Left lung (tissue), 10 donors: ENCODE results near the gene AUTS2. TPM values are rescaled to one million over a fixed set of nuclear protein-coding genes. Genes with fewer than 3 reads are reported as not detected.

ENCODE experiments used
- ATAC-seq: fragments of 200-7000 bp; cut with Tn5 transposase; one replicate; pipeline ENCODE4 v1.9.1; 2020; ENCODE audit warnings: moderate library complexity
- DNase-seq, 4 donors: peaks; one replicate each; pipeline ENCODE4 v3.0.0-alpha.2; 2013 to 2020
- H3K27ac ChIP-seq, 2 donors: fragments of 200-600 bp; sonication (generic) in 1 of 2; one replicate each; pipeline versions ENCODE4 v1.5.0 to v1.8.0; 2020 to 2021
- H3K27me3 ChIP-seq, 2 donors: fragments of 200-600 bp; sonication (generic) in 1 of 2; one replicate each; pipeline versions ENCODE4 v1.5.0 to v1.8.0; 2020 to 2021
- H3K36me3 ChIP-seq, 2 donors: fragments of 200-600 bp; sonication (generic) in 1 of 2; one replicate each; pipeline versions ENCODE4 v1.5.0 to v1.8.0; 2020 to 2021
- H3K4me1 ChIP-seq, 2 donors: fragments of 200-600 bp; one replicate each; pipeline ENCODE4 v1.8.0; 2021
- H3K4me3 ChIP-seq, 2 donors: fragments of 200-600 bp; sonication (generic) in 1 of 2; one replicate each; pipeline versions ENCODE4 v1.5.0 to v1.8.0; 2020 to 2021; ENCODE audit warnings: mild to moderate bottlenecking in 1 of 2
- H3K9me3 ChIP-seq, 2 donors: fragments of 200-600 bp; sonication (generic) in 1 of 2; one replicate each; pipeline versions ENCODE4 v1.5.0 to v1.8.0; 2020 to 2021
- CTCF ChIP-seq, 2 donors: fragments of 200-600 bp; sonication (generic) in 1 of 2; IDR thresholded peaks; one replicate each; pipeline versions ENCODE4 v1.5.0 to v1.8.0; 2021; ENCODE audit warnings: antibody characterized with exemption in 2 of 2
- intact Hi-C, 2 donors: fragments of 100-400 bp; cut with DNase I; formaldehyde crosslinking; loops; one replicate each; pipeline versions ENCODE4 v1.11.2 to v1.14.2; 2022
- polyA plus RNA-seq, 6 donors: library from polyadenylated mRNA; unstranded; fragments of 120-200 nt; gene quantifications; one replicate each; pipeline ENCODE4 v1.2.1, GENCODE V29; 2013; ENCODE audit not compliant: insufficient read length in 6 of 6
- total RNA-seq, 2 donors: library from RNA; stranded (reverse); fragmentation: NEBNext Ultra II Directional; extraction: Animal tissue kit (Norgen Biotek cat#: 25700); gene quantifications; one replicate each; pipeline ENCODE4 v1.2.1, GENCODE V29; 2021
- donor health status: DM: no; HTN: yes; CAD: no.
- donor health status: DM: no; HTN: no; CAD: no.

AUTS2 gene
- total and polyA plus RNA-seq, 8 donors, result 40.4 to 119 (median 103) TPM

GRCh38 chr7:69927461-69927860 is 329.2 kb downstream of the AUTS2 start:
- Histone ChIP-seq H3K4me1 (no peaks in the 10 kb centered on the region), H3K27me3 (no peaks in the 10 kb centered on the region), H3K4me3 (no peak overlapping the region), H3K9me3 (peaks cover 0 to 5% of the 10 kb centered on the region in 2 donors), H3K36me3 (no peaks in the 10 kb centered on the region), H3K27ac (no peak overlapping the region)
- no peak for TF ChIP-seq CTCF (IDR thresholded peaks at IDR 0.05)
- ATAC-seq (no peak), DNase-seq (peak in 1 of 4 donors; percentile 67)
- intact Hi-C loops, result no loop called here

DNA sequence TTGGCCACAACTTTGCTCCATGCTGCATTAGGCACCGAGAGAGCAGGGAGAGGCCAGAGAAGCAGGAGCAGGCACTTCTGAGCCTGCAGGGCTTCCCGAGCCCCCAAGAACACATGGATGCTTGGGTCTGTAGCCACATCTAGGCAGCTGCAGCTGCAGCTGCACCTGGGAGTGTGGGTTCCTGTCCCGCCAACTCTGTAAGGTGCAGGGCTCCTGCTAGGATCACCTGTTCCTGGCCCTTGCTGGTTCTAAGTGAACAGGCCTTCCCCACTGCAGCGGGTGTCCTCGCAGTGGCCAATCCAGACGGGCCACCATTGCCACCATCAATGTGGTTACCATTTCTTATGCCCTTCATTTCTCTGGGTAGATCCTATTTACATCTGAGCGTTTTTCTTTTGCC is 330.3 kb downstream of the AUTS2 start:
- no peak overlapping the region for H3K4me3 ChIP-seq
- H3K27ac ChIP-seq, result no peak overlapping the region
- H3K9me3 ChIP-seq, result peaks cover 0 to 5% of the 10 kb centered on the region in 2 donors
- no peaks in the 10 kb centered on the region for H3K27me3 ChIP-seq
- no peaks in the 10 kb centered on the region for H3K4me1 ChIP-seq
- H3K36me3 ChIP-seq, result no peaks in the 10 kb centered on the region
- TF ChIP-seq CTCF (IDR thresholded peaks at IDR 0.05), result no peak
- ATAC-seq (no peak), DNase-seq (peak in 1 of 4 donors; percentile 56)
- intact Hi-C loops, result no loop called here

DNA sequence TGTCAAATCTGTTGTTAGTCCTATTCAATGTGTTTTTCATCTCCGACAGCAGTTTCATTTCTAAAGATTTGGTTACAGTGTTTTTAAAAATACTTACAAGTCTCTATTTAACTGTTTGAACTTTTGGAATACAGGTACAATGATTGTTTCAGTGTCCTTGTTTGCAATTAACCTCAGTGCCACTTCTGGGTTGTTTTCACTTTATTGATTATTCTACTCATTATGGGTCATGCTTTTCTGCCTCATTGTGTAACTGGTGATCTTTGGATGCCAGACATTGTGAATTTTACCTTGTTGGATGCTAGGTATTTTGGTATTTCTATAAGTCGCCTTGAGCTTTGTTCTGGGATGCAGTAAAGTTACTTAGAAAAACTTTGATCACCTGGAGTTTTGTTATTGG is 331.3 kb downstream of the AUTS2 start:
- no peak for TF ChIP-seq CTCF (IDR thresholded peaks at IDR 0.05)
- no peak for DNase-seq

DNA sequence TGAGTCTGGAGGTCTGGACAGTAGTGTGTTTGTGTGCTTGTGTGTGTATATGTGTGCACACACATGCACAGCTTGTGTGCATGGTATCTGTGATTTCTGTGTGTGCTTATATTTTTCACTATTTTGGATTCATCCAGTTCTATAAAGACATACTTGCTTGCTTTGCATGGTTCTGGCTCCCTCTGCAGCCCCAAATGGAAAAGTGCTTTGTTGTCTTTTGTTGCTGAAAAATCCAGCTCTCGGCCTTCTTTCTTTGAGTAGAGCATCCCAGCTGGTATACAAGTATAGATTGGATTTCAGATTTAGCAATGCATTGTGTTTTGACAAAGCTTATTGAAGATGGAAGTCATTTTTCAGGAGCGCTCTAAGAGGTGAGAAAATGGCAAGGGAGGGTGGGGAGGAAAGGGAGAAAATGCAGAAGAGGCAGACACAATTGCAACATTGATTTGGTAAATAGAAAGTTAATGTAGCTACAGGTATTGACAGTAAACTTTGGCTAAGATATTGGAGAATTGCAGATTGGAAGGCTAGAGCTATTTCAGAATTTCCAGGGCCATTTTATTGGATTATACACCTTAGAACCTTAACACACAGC is 333.9 kb downstream of the AUTS2 start:
- Histone ChIP-seq H3K4me3 (no peak overlapping the region), H3K9me3 (peaks cover 0 to 5% of the 10 kb centered on the region in 2 donors), H3K27me3 (no peaks in the 10 kb centered on the region), H3K27ac (no peak overlapping the region), H3K4me1 (no peaks in the 10 kb centered on the region), H3K36me3 (no peaks in the 10 kb centered on the region)
- DNase-seq, result peak in 2 of 4 donors; percentile 38 to 63
- intact Hi-C loops, result no loop called here
- peak; percentile 64 for ATAC-seq
- peak; percentile 18 to 59 for TF ChIP-seq CTCF (IDR thresholded peaks at IDR 0.05)

More for the DNA sequence above, 331.3 kb downstream of the AUTS2 start:
- ATAC-seq, result no peak
- Histone ChIP-seq H3K4me3 (no peak overlapping the region), H3K27ac (no peak overlapping the region), H3K36me3 (no peaks in the 10 kb centered on the region), H3K9me3 (peaks cover 0 to 5% of the 10 kb centered on the region in 2 donors), H3K4me1 (no peaks in the 10 kb centered on the region), H3K27me3 (no peaks in the 10 kb centered on the region)
- intact Hi-C loops, result no loop called here

GRCh38 chr7:69934144-69934903 is 336.0 kb downstream of the AUTS2 start:
- no peak for TF ChIP-seq CTCF (IDR thresholded peaks at IDR 0.05)

More at GRCh38 chr7:69934144-69934903, 336.0 kb downstream of the AUTS2 start:
- Histone ChIP-seq H3K36me3 (no peaks in the 10 kb centered on the region), H3K9me3 (no peaks in the 10 kb centered on the region), H3K4me3 (no peak overlapping the region), H3K27ac (no peak overlapping the region), H3K27me3 (no peaks in the 10 kb centered on the region), H3K4me1 (no peaks in the 10 kb centered on the region)
- DNase-seq (no peak), ATAC-seq (no peak)
- intact Hi-C loops, result no loop called here
